Esophagus muscularis mucosa (tissue), 4 donors: Measurements from ENCODE around the gene CPEB2. TPM values are rescaled to one million over a fixed set of nuclear protein-coding genes. Genes with fewer than 3 reads are reported as not detected.
"Not testable (repeated sequence)": the region's sequence is repeated elsewhere in the genome, so short reads cannot be mapped to it uniquely, and the experiment has no call there.

Experiments
- DNase-seq: peaks from one replicate; pipeline ENCODE4 v3.0.0-alpha.2; 2017; ENCODE audit errors: extremely low spot score
- H3K27ac ChIP-seq, 4 donors: fragments of 200-600 bp; sonication (generic); replicated peaks in 1 of 4; 1 replicate in 3 of 4; 2 replicates in 1 of 4; pipeline ENCODE4 v1.5.1; 2016 to 2019; ENCODE audit warnings: mild to moderate bottlenecking in 1 of 4
- H3K27me3 ChIP-seq, 4 donors: fragments of 200-600 bp; sonication (generic); one replicate each; pipeline versions ENCODE4 v1.5.1 to v1.6.0; 2016 to 2019
- H3K36me3 ChIP-seq, 4 donors: fragments of 200-600 bp; sonication (generic); one replicate each; pipeline ENCODE4 v1.5.1; 2016 to 2019
- H3K4me1 ChIP-seq, 4 donors: fragments of 200-600 bp; sonication (generic); one replicate each; pipeline ENCODE4 v1.5.1; 2016 to 2019
- H3K4me3 ChIP-seq, 4 donors: fragments of 200-600 bp; sonication (generic); 1 replicate in 2 of 4; 2 replicates in 2 of 4; pipeline ENCODE4 v1.5.1; 2016 to 2019; ENCODE audit warnings: mild to moderate bottlenecking in 4 of 4, moderate library complexity in 1 of 4
- H3K9me3 ChIP-seq, 4 donors: fragments of 200-600 bp; sonication (generic); 1 replicate in 3 of 4; 2 replicates in 1 of 4; pipeline ENCODE4 v1.5.1; 2016 to 2019
- CTCF ChIP-seq, 3 experiments: fragments of 200-600 bp in 2 of 3; fragments of 450-650 bp in 1 of 3; sonication (generic) in 2 of 3; IDR thresholded peaks; one replicate each; pipeline ENCODE4 v1.5.1; 2017 to 2019; ENCODE audit warnings: antibody characterized with exemption in 3 of 3, mild to moderate bottlenecking in 2 of 3, moderate library complexity in 1 of 3
- EP300 ChIP-seq: sonication (generic); formaldehyde crosslinking; IDR thresholded peaks from one replicate; pipeline ENCODE4 v1.6.1; 2017; ENCODE audit warnings: antibody characterized with exemption
- POLR2A ChIP-seq: fragments of 450-650 bp; IDR thresholded peaks from one replicate; pipeline ENCODE4 v1.6.1; 2017; ENCODE audit warnings: antibody characterized with exemption, moderate library complexity, mild to moderate bottlenecking, low read depth
- POLR2AphosphoS5 ChIP-seq, 2 donors: sonication (generic); formaldehyde crosslinking; IDR thresholded peaks; one replicate each; pipeline ENCODE4 v1.6.1; 2017; ENCODE audit warnings: antibody characterized with exemption in 2 of 2
- WGBS: methylation state at CpG from one replicate; pipeline ENCODE4 v1.1.5; 2018; 5-methylcytosine and 5-hydroxymethylcytosine counted together
- intact Hi-C: fragments of 100-400 bp; cut with DNase I; formaldehyde crosslinking; loops from one replicate; pipeline ENCODE4 v1.15.1; 2023
- total RNA-seq, 4 donors: library from RNA; depleted of rRNA; stranded (reverse); fragments of >200 nt; gene quantifications; one replicate each; pipeline versions ENCODE4 v1.1.0 to v1.2.1, GENCODE V29; 2016

CPEB2 gene
- total RNA-seq, 4 donors from 2014 or later, result 23.7 to 35.7 (median 25.6) TPM

DNA sequence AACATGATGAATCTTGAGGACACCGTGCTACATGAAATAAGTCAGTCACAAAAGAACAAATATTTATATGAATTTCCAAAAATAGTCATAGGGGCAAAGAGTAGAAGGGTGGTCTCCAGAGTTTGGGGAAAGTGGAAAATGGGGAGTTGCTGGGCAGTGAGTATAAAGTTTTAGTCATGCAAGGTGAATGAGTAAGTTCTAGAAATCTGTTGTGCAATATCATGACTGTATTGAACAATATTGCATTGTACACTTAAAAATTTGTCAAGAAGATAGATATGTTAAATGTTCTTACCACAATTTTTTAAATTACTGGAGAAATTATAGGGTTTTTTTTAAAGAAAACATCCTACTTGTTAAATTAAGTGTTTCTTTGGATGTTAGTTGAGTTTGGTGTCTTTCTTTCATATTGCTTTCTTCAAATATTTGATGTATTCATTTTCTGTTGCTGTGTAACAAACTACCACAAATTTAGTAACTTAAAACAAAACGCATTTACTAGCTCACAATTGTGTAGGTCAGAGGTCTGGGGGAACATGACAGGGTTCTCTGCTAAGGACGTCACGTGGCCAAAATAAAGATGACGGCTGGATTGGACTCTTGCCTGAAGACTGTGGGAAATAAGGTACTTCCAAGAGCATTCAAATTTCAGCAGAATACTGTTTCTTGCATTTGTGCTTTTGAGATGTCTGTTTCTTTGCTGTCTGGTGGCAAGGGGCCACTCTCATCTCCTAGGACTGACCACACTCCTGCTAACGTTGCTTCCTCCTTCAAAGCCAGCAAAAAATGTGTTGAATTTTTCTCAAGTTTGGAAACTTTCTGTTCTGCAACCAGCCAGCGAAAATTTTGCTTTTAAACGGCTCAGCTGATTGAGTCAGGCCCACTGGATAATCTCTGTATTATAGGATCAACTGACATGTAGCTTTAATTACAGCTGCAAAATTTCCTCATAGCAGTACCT, 76.7 kb downstream of the CPEB2 start:
- WGBS, result 74% methylated on average over 8 of the region's 8 CpGs
- DNase-seq, result no peak
- H3K4me1 ChIP-seq, result no peaks in the 10 kb centered on the region
- H3K36me3 ChIP-seq, result no peaks in the 10 kb centered on the region
- TF ChIP-seq CTCF (IDR thresholded peaks at IDR 0.05) (no peak), POLR2AphosphoS5 (IDR thresholded peaks at IDR 0.05) (no peak), EP300 (no peak), POLR2A (no peak)
- peaks cover 0 to 18% (median 13%) of the 10 kb centered on the region in 4 donors for H3K9me3 ChIP-seq
- H3K27ac ChIP-seq, result no peak overlapping the region
- intact Hi-C loops, result no loop called here
- no peaks in the 10 kb centered on the region for H3K27me3 ChIP-seq
- H3K4me3 ChIP-seq, result no peak overlapping the region

- no peak for DNase-seq
- Histone ChIP-seq H3K36me3 (no peaks in the 10 kb centered on the region), H3K4me1 (no peaks in the 10 kb centered on the region), H3K27ac (no peak overlapping the region), H3K27me3 (no peaks in the 10 kb centered on the region), H3K4me3 (no peak overlapping the region), H3K9me3 (no peaks in the 10 kb centered on the region)
- TF ChIP-seq EP300 (no peak), CTCF (IDR thresholded peaks at IDR 0.05) (no peak), POLR2AphosphoS5 (IDR thresholded peaks at IDR 0.05) (no peak), POLR2A (no peak)
- intact Hi-C loops, result no loop called here
- 82% methylated on average over 1 of the region's 1 CpG for WGBS
Measured at GRCh38 chr4:15084780-15085179, 82.5 kb downstream of the CPEB2 start.

GRCh38 chr4:15085762-15086161, 83.5 kb downstream of the CPEB2 start:
- 78% methylated on average over 3 of the region's 3 CpGs for WGBS
- intact Hi-C loops, H3K36me3 ChIP-seq, H3K4me3 ChIP-seq, DNase-seq, H3K27me3 ChIP-seq, H3K4me1 ChIP-seq, H3K9me3 ChIP-seq, H3K27ac ChIP-seq: not testable (repeated sequence)

- H3K27me3 ChIP-seq, H3K4me3 ChIP-seq, intact Hi-C loops, H3K36me3 ChIP-seq, DNase-seq, H3K9me3 ChIP-seq, H3K27ac ChIP-seq, H3K4me1 ChIP-seq: not testable (repeated sequence)
- WGBS, result 87% methylated on average over 2 of the region's 2 CpGs
Measured at GRCh38 chr4:15086259-15086658, 84.0 kb downstream of the CPEB2 start.

- Histone ChIP-seq H3K27ac (no peak overlapping the region), H3K36me3 (no peaks in the 10 kb centered on the region), H3K4me3 (no peak overlapping the region), H3K9me3 (no peaks in the 10 kb centered on the region), H3K4me1 (no peaks in the 10 kb centered on the region), H3K27me3 (no peaks in the 10 kb centered on the region)
- WGBS, result 86% methylated on average over 4 of the region's 4 CpGs
- DNase-seq, result no peak
- TF ChIP-seq CTCF (IDR thresholded peaks at IDR 0.05) (no peak), POLR2AphosphoS5 (IDR thresholded peaks at IDR 0.05) (no peak), EP300 (no peak), POLR2A (no peak)
- intact Hi-C loops, result no loop called here
Measured at GRCh38 chr4:15088394-15089035, 86.2 kb downstream of the CPEB2 start.
